DND-41 (cell line): ENCODE measurements around the gene MIB1.

Source experiments
- ATAC-seq: fragments of 200-7000 bp; cut with Tn5 transposase; 3 replicates; pipeline ENCODE4 v1.9.1; 2021; ENCODE audit warnings: low read depth; ENCODE audit not compliant: insufficient read depth
- DNase-seq: peaks from one replicate; pipeline ENCODE4 v3.0.0-alpha.2; 2020
- H2AFZ ChIP-seq: 2 replicates; pipeline ENCODE4 v1.6.0; 2012; ENCODE audit warnings: low read depth, low read length
- H3K27ac ChIP-seq: 2 replicates; pipeline ENCODE4 v1.5.1; 2012; ENCODE audit warnings: low read length, inconsistent platforms
- H3K27me3 ChIP-seq: fragments of 200-600 bp; sonication (generic); 2 replicates; pipeline ENCODE4 v1.6.0; 2012; ENCODE audit warnings: low read length, mild to moderate bottlenecking, inconsistent platforms; ENCODE audit not compliant: insufficient read depth, poor library complexity
- H3K36me3 ChIP-seq: 2 replicates; pipeline ENCODE4 v1.5.1; 2012; ENCODE audit warnings: low read length, inconsistent platforms; ENCODE audit not compliant: insufficient read depth
- H3K4me1 ChIP-seq: 2 replicates; pipeline ENCODE4 v1.5.1; 2012; ENCODE audit warnings: mild to moderate bottlenecking, low read length; ENCODE audit not compliant: insufficient read depth
- H3K4me2 ChIP-seq: 2 replicates; pipeline ENCODE4 v1.6.0; 2012; ENCODE audit warnings: mild to moderate bottlenecking, moderate library complexity, low read length, inconsistent platforms; ENCODE audit not compliant: insufficient read depth
- H3K4me3 ChIP-seq, 2 experiments: fragments of 200-600 bp in 1 of 2; shearing (Covaris generic) in 1 of 2; 2 replicates each; pipeline ENCODE4 v1.5.1; 2012 to 2016; ENCODE audit warnings: inconsistent platforms in 2 of 2, low read length in 2 of 2, mild to moderate bottlenecking in 2 of 2, low read depth in 1 of 2, moderate library complexity in 1 of 2
- H3K79me2 ChIP-seq: 2 replicates; pipeline ENCODE4 v1.6.0; 2012; ENCODE audit warnings: low read length, inconsistent platforms; ENCODE audit not compliant: insufficient read depth
- H3K9ac ChIP-seq: 2 replicates; pipeline ENCODE4 v1.6.0; 2012; ENCODE audit warnings: low read depth, mild to moderate bottlenecking, inconsistent platforms, low read length, moderate library complexity
- H3K9me3 ChIP-seq: 2 replicates; pipeline ENCODE4 v1.5.1; 2012; ENCODE audit warnings: low read length, moderate library complexity, mild to moderate bottlenecking, inconsistent platforms; ENCODE audit not compliant: insufficient read depth, severe bottlenecking
- H4K20me1 ChIP-seq: 2 replicates; pipeline ENCODE4 v1.6.0; 2012; ENCODE audit warnings: low read length; ENCODE audit not compliant: insufficient read depth
- CTCF ChIP-seq: IDR thresholded peaks from 2 replicates; pipeline ENCODE4 v1.5.1; 2012; ENCODE audit warnings: borderline replicate concordance, low read length, moderate library complexity, mild to moderate bottlenecking; ENCODE audit not compliant: poor library complexity, severe bottlenecking; ENCODE audit errors: extremely low read depth
- EZH2 ChIP-seq: IDR thresholded peaks from 3 replicates; pipeline ENCODE4 v1.6.1; 2012; ENCODE audit warnings: borderline replicate concordance, low read depth, mild to moderate bottlenecking, moderate library complexity, low read length, inconsistent platforms; ENCODE audit not compliant: severe bottlenecking

MIB1 gene

GRCh38 chr18:21908711-21909110 is 168.1 kb downstream of the MIB1 start:
- ATAC-seq (no peak), DNase-seq (no peak)
- Histone ChIP-seq H3K4me3 (no peak overlapping the region), H3K9ac (no peak overlapping the region), H3K9me3 (no peaks in the 10 kb centered on the region), H4K20me1 (no peaks in the 10 kb centered on the region), H3K4me2 (no peak overlapping the region), H3K27ac (no peak overlapping the region), H3K27me3 (peaks cover 30% of the 10 kb centered on the region), H2AFZ (no peak overlapping the region), H3K36me3 (no peaks in the 10 kb centered on the region), H3K79me2 (no peaks in the 10 kb centered on the region), H3K4me1 (no peaks in the 10 kb centered on the region)
- TF ChIP-seq EZH2 (no peak), CTCF (no peak)

GRCh38 chr18:21910906-21911305 is 170.3 kb downstream of the MIB1 start:
- DNase-seq (no peak), ATAC-seq (no peak)
- Histone ChIP-seq H3K27me3 (peaks cover 28% of the 10 kb centered on the region), H3K79me2 (no peaks in the 10 kb centered on the region), H3K9ac (no peak overlapping the region), H3K4me2 (no peak overlapping the region), H3K9me3 (no peaks in the 10 kb centered on the region), H3K4me3 (no peak overlapping the region), H3K4me1 (no peaks in the 10 kb centered on the region), H3K36me3 (no peaks in the 10 kb centered on the region), H2AFZ (no peak overlapping the region), H4K20me1 (no peaks in the 10 kb centered on the region), H3K27ac (no peak overlapping the region)
- TF ChIP-seq EZH2 (no peak), CTCF (no peak)

GRCh38 chr18:21911551-21911950 is 171.0 kb downstream of the MIB1 start:
- no peaks in the 10 kb centered on the region for H3K9me3 ChIP-seq
- ATAC-seq (no peak), DNase-seq (no peak)
- H3K27me3 ChIP-seq: peaks cover 28% of the 10 kb centered on the region
- no peaks in the 10 kb centered on the region for H3K36me3 ChIP-seq
- no peaks in the 10 kb centered on the region for H4K20me1 ChIP-seq
- no peak overlapping the region for H3K4me3 ChIP-seq
- TF ChIP-seq EZH2: no peak
- no peak for TF ChIP-seq CTCF
- H2AFZ ChIP-seq: no peak overlapping the region
- no peak overlapping the region for H3K27ac ChIP-seq
- H3K4me1 ChIP-seq: no peaks in the 10 kb centered on the region
- no peaks in the 10 kb centered on the region for H3K79me2 ChIP-seq
- H3K9ac ChIP-seq: no peak overlapping the region
- H3K4me2 ChIP-seq: no peak overlapping the region
